CD4-positive, alpha-beta T cell treated with Interleukin-15 for 4 hours (primary cell): ENCODE measurements around the gene TMEM186.
"Not testable (repeated sequence)": the region's sequence is repeated elsewhere in the genome, so short reads cannot be mapped to it uniquely, and the experiment has no call there.

Experiments
- DNase-seq: peaks from one replicate; pipeline ENCODE4 v3.0.0-alpha.2; 2020; ENCODE audit warnings: low spot score

The TMEM186 gene

DNA sequence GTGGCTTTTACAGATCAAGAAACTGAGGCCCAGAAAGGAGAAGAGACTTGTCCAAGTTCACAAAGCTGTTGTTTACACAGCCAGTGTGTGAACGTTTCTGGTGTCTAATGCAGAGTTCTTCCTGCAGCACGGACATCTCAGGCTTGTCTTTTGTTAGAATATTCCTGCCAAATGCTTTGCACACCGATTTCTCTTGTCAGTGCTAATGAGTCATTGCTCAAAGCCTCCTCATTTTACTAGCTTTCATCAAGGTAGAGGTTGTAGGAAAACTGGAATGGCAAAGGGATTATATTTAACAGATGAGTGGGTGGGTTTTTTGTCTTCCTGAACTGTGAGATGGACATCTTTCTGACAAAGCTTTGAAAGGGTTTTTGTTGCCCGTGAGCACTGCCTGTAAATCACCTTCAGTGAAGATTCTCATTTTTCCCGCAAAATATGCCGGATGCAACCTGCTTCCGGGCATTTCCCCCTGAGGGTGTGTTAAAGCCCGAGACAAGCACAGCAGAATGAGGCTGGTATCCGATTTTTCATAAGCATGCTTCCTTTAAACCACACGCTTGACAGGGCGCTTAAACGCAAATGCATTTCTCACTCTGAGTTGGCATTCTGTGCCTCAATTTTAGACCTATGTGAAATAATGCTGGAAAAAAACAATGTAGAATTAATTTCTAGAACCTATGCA, 14.9 kb upstream of the TMEM186 start:
- no peak for DNase-seq

DNA sequence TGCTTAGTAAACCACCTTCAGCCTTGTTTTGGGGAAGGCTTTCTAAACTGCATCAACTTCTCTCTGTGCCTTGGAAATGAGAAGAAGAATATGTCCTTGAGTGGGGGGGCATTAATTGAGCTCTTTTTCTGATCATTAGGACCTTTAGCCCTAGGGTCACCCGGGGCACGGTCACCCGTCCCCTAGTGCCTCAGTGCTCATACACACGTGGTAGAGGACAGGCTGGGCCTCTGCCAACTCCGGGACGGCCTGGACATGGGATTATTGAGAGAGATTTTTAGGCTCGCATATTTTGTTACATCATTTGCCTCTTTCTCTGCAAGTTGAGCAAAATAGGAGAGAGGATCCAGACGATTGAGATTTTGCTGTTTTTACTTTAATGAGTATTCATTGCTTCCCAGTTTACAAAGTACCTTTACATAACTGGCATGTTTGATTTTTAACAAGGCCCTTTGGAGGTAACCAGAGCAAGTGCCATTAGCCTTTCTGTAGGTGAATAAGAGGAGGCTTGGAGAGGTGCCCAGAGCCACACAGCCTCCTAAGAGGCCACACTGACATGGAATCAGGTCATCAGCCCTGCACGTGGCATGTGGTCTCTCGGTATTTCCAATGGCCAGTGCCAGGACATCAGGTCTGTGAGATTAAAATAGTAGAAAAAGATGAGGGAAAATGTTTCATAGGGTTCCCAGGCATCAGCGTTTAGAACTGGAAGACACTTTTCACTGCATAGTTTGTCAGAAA, 11.3 kb upstream of the TMEM186 start:
- DNase-seq: no peak

- no peak for DNase-seq
Observed at GRCh38 chr16:8808009-8808408, 10.6 kb upstream of the TMEM186 start.

DNA sequence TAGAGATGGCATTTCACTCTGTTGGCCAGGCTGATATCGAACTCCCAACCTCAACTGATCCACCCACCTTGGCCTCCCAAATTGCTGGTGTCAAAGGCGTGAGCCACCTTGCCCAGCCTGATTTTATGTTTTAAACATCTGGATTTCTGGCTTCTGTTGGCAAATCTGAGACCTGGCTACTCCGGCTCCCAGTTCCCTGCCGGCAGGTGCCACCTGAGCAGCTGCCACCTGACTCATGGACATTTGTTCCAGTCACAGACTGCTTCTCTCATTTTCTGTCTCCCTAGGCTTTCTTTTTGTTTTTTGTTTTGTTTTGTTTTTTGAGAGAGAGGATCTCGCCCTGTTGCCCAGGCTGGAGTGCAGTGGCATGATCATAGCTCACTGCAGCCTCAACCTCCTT, 9.8 kb upstream of the TMEM186 start:
- no peak for DNase-seq

DNA sequence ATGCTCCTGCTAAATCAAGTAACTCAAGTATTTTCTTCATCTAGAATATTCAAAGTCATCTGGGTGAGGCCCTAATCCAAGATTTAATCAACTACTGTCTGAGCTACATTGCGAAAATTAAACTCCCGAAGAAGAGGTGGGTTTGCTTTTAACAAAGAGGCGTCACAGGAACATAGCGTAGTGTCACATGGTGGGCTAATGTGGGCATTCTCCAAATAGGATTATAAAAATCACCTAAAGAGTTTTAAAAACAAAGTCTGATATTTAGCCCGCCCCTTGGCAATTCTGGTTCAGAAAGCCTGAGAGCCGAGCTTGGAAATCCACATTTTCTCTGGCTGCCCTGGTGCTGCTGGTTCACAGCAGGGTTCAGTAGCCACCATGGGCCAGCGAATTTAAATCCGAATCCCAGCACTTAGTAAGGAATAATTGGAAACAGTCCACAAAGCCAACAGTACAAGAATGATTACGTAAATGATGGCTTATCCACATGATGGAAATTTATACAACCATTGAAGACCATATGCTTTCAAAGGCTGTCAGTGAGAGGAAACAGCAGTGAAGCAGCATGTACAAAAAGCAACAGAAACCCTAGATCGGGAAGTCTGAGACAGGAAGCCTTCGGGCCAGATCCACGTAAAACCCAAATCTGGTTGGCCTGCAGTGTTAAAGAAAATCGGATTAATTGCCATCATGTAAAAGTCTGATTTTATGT, 9.0 kb upstream of the TMEM186 start:
- no peak for DNase-seq

GRCh38 chr16:8804313-8804712, 6.9 kb upstream of the TMEM186 start:
- no peak for DNase-seq

- not testable (repeated sequence) for DNase-seq
Observed at GRCh38 chr16:8803733-8804132, 6.3 kb upstream of the TMEM186 start.

DNA sequence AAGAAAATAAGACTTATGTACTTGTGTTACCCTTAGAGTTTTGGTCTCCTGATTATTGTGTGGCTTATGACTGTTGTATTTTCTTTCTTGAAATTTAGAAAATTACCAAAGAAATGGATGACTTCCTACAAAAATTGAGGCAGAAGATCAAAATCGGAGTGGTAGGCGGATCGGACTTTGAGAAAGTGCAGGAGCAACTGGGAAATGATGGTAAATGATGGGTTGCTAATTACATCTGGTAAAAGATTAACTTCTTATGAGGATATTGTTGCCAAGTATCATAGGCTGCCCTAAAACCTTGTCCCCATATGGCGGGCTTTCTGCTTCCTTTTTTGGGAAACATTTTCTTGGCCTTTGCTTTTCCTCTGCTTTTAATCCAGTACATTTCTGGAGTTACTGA, 4.3 kb upstream of the TMEM186 start:
- no peak for DNase-seq

DNA sequence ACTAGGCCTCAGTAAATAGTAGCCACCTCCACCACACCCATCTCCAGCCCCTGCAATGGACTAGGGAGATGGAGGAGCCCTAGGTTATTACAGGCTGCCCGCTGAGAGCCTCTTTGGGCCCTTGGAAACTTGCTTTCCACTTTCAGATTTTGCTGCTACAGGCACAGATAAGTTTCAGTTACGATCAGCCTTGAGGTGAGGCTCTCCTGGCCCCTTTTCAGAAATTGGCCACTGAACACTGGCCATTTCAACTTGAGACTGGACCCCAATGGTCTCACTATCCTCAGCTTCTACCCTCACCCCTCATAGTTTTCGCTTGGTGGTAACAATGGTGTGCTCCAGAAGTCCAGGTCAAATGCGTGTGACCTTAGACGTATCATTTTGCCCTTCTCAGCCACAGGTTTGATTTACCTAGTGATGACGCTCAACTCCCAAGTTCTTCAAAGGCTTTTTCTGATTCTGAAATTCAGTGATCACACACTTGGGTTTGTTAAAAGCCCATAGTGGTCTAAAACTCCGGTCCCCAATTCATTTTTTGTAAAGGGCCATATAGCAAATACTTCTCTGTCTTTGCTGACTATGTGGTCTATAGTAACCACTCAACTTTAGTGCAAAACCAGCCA, 1.2 kb upstream of the TMEM186 start:
- DNase-seq: no peak

DNA sequence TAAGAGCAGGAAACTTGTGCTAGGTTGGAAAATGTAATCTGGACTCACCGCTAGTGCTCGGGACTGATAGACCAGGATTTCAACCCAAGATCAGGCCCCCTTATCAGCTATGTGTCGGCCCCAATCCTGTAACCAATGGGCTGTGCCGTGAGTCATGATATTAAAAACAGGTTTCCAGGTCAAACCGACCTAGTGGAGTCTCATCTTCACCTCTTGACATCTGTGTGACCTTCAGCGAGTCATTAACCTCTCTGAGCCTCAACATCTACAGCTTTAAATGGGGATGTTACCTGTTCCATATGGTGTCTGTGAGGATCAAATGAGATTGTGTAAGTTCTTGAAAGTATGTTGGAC, 712 bp upstream of the TMEM186 start:
- peak; percentile 13 for DNase-seq

- DNase-seq: no peak
Observed at GRCh38 chr16:8796469-8797363, 723 bp downstream of the TMEM186 start.

GRCh38 chr16:8795818-8796217, 1.6 kb downstream of the TMEM186 start:
- no peak for DNase-seq

GRCh38 chr16:8795091-8795490, 2.3 kb downstream of the TMEM186 start:
- DNase-seq: no peak

DNA sequence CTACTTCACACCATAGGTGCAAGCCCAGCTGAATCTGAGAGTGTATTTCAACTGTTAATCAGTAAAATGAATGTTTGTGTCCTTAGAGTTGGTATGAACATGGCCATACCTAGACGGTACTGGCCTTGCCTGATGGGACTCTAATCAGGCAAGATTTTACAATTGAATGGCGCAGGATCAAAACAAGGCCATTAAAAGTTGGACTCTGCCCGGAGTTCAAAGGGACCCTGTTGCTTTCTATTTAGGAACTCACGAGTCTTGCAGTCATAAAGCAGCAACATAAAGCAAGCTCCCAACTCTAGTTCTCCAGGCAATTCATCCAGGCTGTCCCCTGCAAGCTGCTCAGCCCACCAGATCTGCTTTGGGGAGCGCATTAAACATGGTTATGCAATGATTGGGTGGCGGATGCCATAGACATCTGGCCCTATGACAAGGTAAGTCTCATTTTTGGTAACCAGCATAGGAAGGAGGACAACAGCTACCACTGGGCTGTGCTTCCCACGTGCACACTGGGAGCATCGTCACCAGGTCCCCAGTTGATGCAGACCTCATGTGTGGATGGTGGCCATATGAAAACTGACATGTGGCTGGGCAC, 8.8 kb downstream of the TMEM186 start:
- DNase-seq: no peak

- not testable (repeated sequence) for DNase-seq
Observed at GRCh38 chr16:8786316-8786715, 11.1 kb downstream of the TMEM186 start.

- no peak for DNase-seq
Observed at GRCh38 chr16:8785408-8785807, 12.0 kb downstream of the TMEM186 start.

- no peak for DNase-seq
Observed at GRCh38 chr16:8782673-8783072, 14.8 kb downstream of the TMEM186 start.

DNA sequence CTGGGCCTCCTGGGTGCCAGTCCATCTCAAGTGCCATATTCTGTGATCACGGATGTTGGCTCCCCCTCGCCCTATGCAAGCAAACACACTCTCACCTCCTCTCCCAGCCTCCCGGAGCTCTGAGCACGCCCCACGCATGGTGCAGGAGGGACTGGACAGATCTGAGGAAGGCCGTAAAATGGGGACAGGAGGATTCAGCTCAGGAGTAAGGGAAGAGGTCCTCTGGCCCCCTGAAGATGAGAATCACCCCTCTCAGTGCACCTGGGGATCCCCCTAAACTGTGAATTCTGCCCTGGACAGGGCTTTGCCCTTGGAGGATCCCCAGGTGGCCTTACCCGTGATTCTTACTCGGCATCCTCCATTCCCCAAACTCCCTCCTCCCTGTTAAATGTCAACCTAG, 15.6 kb downstream of the TMEM186 start:
- DNase-seq: no peak

DNA sequence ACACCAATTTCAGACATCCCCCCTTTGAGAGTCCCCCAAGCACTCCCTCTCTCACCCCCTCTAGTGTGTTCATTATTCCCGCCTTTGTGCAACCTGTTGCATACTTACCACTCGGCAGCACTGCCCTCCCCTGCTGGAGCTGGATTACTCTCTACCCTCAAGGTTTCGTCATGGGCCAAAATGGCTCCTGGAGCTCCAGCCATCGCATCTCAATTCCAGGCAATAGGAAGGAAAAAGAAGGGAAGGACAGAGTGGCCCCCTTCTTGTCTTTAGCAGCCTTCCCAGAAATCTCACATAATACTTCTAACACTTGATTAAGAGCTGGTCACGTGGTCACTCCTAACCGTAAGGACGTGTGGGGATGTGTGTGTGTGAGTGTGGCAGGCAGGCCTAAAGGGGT, 20.2 kb downstream of the TMEM186 start:
- no peak for DNase-seq

- no peak for DNase-seq
Observed at GRCh38 chr16:8776129-8776584, 21.3 kb downstream of the TMEM186 start.

GRCh38 chr16:8775359-8775758, 22.1 kb downstream of the TMEM186 start:
- no peak for DNase-seq
